ENCODE measurements around the gene CYP4F11.
A peak's percentile ranks its signal among the peaks of the same experiment; 100 is the strongest.
"Not testable (repeated sequence)": the region's sequence is repeated elsewhere in the genome, so short reads cannot be mapped to it uniquely, and the experiment has no call there.

Gene CYP4F11

GRCh38 chr19:15895876-15896430, 38.4 kb downstream of the CYP4F11 start:
- no peaks in the 10 kb centered on the region for H3K9me3 ChIP-seq (ENCODE audit: control insufficient read depth, insufficient read depth, low read length)

GRCh38 chr19:15894359-15894758, 40.0 kb downstream of the CYP4F11 start:
- Histone ChIP-seq H3K4me3 (ENCODE audit: low read depth, low read length) (no peak overlapping the region), H3K9me3 (ENCODE audit: control insufficient read depth, insufficient read depth, low read length) (no peaks in the 10 kb centered on the region), H3K9ac (ENCODE audit: low read depth, low read length) (no peak overlapping the region), H3K4me1 (ENCODE audit: control insufficient read depth, insufficient read depth, low read length) (no peaks in the 10 kb centered on the region), H3K27me3 (ENCODE audit: control insufficient read depth, insufficient read depth, low read length) (peaks cover 2% of the 10 kb centered on the region), H3K36me3 (ENCODE audit: control insufficient read depth, insufficient read depth, low read length) (no peaks in the 10 kb centered on the region)

More at GRCh38 chr19:15895876-15896430, 38.4 kb downstream of the CYP4F11 start:
- Histone ChIP-seq H3K4me3 (ENCODE audit: low read depth, low read length) (no peak overlapping the region), H3K4me1 (ENCODE audit: control insufficient read depth, insufficient read depth, low read length) (no peaks in the 10 kb centered on the region), H3K9ac (ENCODE audit: low read depth, low read length) (no peak overlapping the region), H3K36me3 (ENCODE audit: control insufficient read depth, insufficient read depth, low read length) (no peaks in the 10 kb centered on the region), H3K27me3 (ENCODE audit: control insufficient read depth, insufficient read depth, low read length) (peaks cover 8% of the 10 kb centered on the region)

- Histone ChIP-seq H3K27me3 (ENCODE audit: control insufficient read depth, insufficient read depth, low read length) (peaks cover 2% of the 10 kb centered on the region), H3K4me1 (ENCODE audit: control insufficient read depth, insufficient read depth, low read length) (no peaks in the 10 kb centered on the region), H3K4me3 (ENCODE audit: low read depth, low read length) (no peak overlapping the region), H3K9me3 (ENCODE audit: control insufficient read depth, insufficient read depth, low read length) (no peaks in the 10 kb centered on the region), H3K36me3 (ENCODE audit: control insufficient read depth, insufficient read depth, low read length) (no peaks in the 10 kb centered on the region), H3K9ac (ENCODE audit: low read depth, low read length) (no peak overlapping the region)
Observed at GRCh38 chr19:15893477-15893876, 40.9 kb downstream of the CYP4F11 start.

GRCh38 chr19:15892012-15892411, 42.3 kb downstream of the CYP4F11 start:
- Histone ChIP-seq H3K4me1 (ENCODE audit: control insufficient read depth, insufficient read depth, low read length) (no peaks in the 10 kb centered on the region), H3K27me3 (ENCODE audit: control insufficient read depth, insufficient read depth, low read length) (peaks cover 2% of the 10 kb centered on the region), H3K36me3 (ENCODE audit: control insufficient read depth, insufficient read depth, low read length) (no peaks in the 10 kb centered on the region), H3K4me3 (ENCODE audit: low read depth, low read length) (no peak overlapping the region), H3K9ac (ENCODE audit: low read depth, low read length) (no peak overlapping the region), H3K9me3 (ENCODE audit: control insufficient read depth, insufficient read depth, low read length) (no peaks in the 10 kb centered on the region)

GRCh38 chr19:15891434-15891833, 42.9 kb downstream of the CYP4F11 start:
- Histone ChIP-seq H3K4me3 (ENCODE audit: low read depth, low read length) (no peak overlapping the region), H3K36me3 (ENCODE audit: control insufficient read depth, insufficient read depth, low read length) (no peaks in the 10 kb centered on the region), H3K9ac (ENCODE audit: low read depth, low read length) (no peak overlapping the region), H3K9me3 (ENCODE audit: control insufficient read depth, insufficient read depth, low read length) (no peaks in the 10 kb centered on the region), H3K27me3 (ENCODE audit: control insufficient read depth, insufficient read depth, low read length) (peaks cover 2% of the 10 kb centered on the region), H3K4me1 (ENCODE audit: control insufficient read depth, insufficient read depth, low read length) (no peaks in the 10 kb centered on the region)

GRCh38 chr19:15889339-15889738, 45.0 kb downstream of the CYP4F11 start:
- not testable (repeated sequence) for H3K9ac ChIP-seq (ENCODE audit: low read depth, low read length); H3K9me3 ChIP-seq (ENCODE audit: control insufficient read depth, insufficient read depth, low read length); H3K4me3 ChIP-seq (ENCODE audit: low read depth, low read length); H3K36me3 ChIP-seq (ENCODE audit: control insufficient read depth, insufficient read depth, low read length); H3K27me3 ChIP-seq (ENCODE audit: control insufficient read depth, insufficient read depth, low read length); H3K4me1 ChIP-seq (ENCODE audit: control insufficient read depth, insufficient read depth, low read length)

GRCh38 chr19:15885919-15886318, 48.4 kb downstream of the CYP4F11 start:
- Histone ChIP-seq H3K27me3 (ENCODE audit: control insufficient read depth, insufficient read depth, low read length) (no peaks in the 10 kb centered on the region), H3K9me3 (ENCODE audit: control insufficient read depth, insufficient read depth, low read length) (no peaks in the 10 kb centered on the region), H3K4me3 (ENCODE audit: low read depth, low read length) (no peak overlapping the region), H3K9ac (ENCODE audit: low read depth, low read length) (no peak overlapping the region), H3K4me1 (ENCODE audit: control insufficient read depth, insufficient read depth, low read length) (no peaks in the 10 kb centered on the region), H3K36me3 (ENCODE audit: control insufficient read depth, insufficient read depth, low read length) (no peaks in the 10 kb centered on the region)

GRCh38 chr19:15885167-15885566, 49.2 kb downstream of the CYP4F11 start:
- H3K9ac ChIP-seq (ENCODE audit: low read depth, low read length) = no peak overlapping the region
- H3K27me3 ChIP-seq (ENCODE audit: control insufficient read depth, insufficient read depth, low read length) = no peaks in the 10 kb centered on the region
- H3K9me3 ChIP-seq (ENCODE audit: control insufficient read depth, insufficient read depth, low read length) = no peaks in the 10 kb centered on the region

GRCh38 chr19:15883329-15883728, 51.0 kb downstream of the CYP4F11 start:
- not testable (repeated sequence) for H3K4me1 ChIP-seq (ENCODE audit: control insufficient read depth, insufficient read depth, low read length); H3K9ac ChIP-seq (ENCODE audit: low read depth, low read length); H3K27me3 ChIP-seq (ENCODE audit: control insufficient read depth, insufficient read depth, low read length); H3K36me3 ChIP-seq (ENCODE audit: control insufficient read depth, insufficient read depth, low read length); H3K4me3 ChIP-seq (ENCODE audit: low read depth, low read length); H3K9me3 ChIP-seq (ENCODE audit: control insufficient read depth, insufficient read depth, low read length)

More at GRCh38 chr19:15885167-15885566, 49.2 kb downstream of the CYP4F11 start:
- no peaks in the 10 kb centered on the region for H3K4me1 ChIP-seq (ENCODE audit: control insufficient read depth, insufficient read depth, low read length)
- H3K4me3 ChIP-seq (ENCODE audit: low read depth, low read length) = no peak overlapping the region
- no peaks in the 10 kb centered on the region for H3K36me3 ChIP-seq (ENCODE audit: control insufficient read depth, insufficient read depth, low read length)

- no peak overlapping the region for H3K4me3 ChIP-seq (ENCODE audit: low read depth, low read length)
- no peaks in the 10 kb centered on the region for H3K9me3 ChIP-seq (ENCODE audit: control insufficient read depth, insufficient read depth, low read length)
- H3K36me3 ChIP-seq (ENCODE audit: control insufficient read depth, insufficient read depth, low read length) = no peaks in the 10 kb centered on the region
- no peaks in the 10 kb centered on the region for H3K27me3 ChIP-seq (ENCODE audit: control insufficient read depth, insufficient read depth, low read length)
- no peak overlapping the region for H3K9ac ChIP-seq (ENCODE audit: low read depth, low read length)
- peaks cover 4% of the 10 kb centered on the region for H3K4me1 ChIP-seq (ENCODE audit: control insufficient read depth, insufficient read depth, low read length)
Observed at GRCh38 chr19:15874821-15875474, 59.4 kb downstream of the CYP4F11 start.

GRCh38 chr19:15873771-15874170, 60.6 kb downstream of the CYP4F11 start:
- H3K9me3 ChIP-seq (ENCODE audit: control insufficient read depth, insufficient read depth, low read length); H3K4me3 ChIP-seq (ENCODE audit: low read depth, low read length); H3K27me3 ChIP-seq (ENCODE audit: control insufficient read depth, insufficient read depth, low read length); H3K36me3 ChIP-seq (ENCODE audit: control insufficient read depth, insufficient read depth, low read length); H3K9ac ChIP-seq (ENCODE audit: low read depth, low read length); H3K4me1 ChIP-seq (ENCODE audit: control insufficient read depth, insufficient read depth, low read length): not testable (repeated sequence)

GRCh38 chr19:15871570-15871969, 62.8 kb downstream of the CYP4F11 start:
- Histone ChIP-seq H3K9me3 (ENCODE audit: control insufficient read depth, insufficient read depth, low read length) (no peaks in the 10 kb centered on the region), H3K4me3 (ENCODE audit: low read depth, low read length) (no peak overlapping the region), H3K4me1 (ENCODE audit: control insufficient read depth, insufficient read depth, low read length) (peaks cover 8% of the 10 kb centered on the region), H3K9ac (ENCODE audit: low read depth, low read length) (peak overlapping the region; percentile 17), H3K36me3 (ENCODE audit: control insufficient read depth, insufficient read depth, low read length) (no peaks in the 10 kb centered on the region), H3K27me3 (ENCODE audit: control insufficient read depth, insufficient read depth, low read length) (no peaks in the 10 kb centered on the region)

Data from iPS-15b (cell line).